ENCODE results near the gene CHST6. TPM values are rescaled to one million over a fixed set of nuclear protein-coding genes. Genes with fewer than 3 reads are reported as not detected.

CHST6 gene
- total RNA-seq, 1 donor from 2014 or later = 0.02 TPM

- intact Hi-C loops (cut with micrococcal nuclease) = no loop called here
- Mint-ChIP-seq H3K36me3 (ENCODE audit: low read depth) (no peaks in the 10 kb centered on the region), H3K4me3 (no peak overlapping the region), H3K27me3 (no peaks in the 10 kb centered on the region), H3K9me3 (no peaks in the 10 kb centered on the region), H3K4me1 (peaks cover 28% of the 10 kb centered on the region), H3K27ac (no peak overlapping the region)
- TF ChIP-seq CTCF (IDR thresholded peaks at IDR 0.05) = no peak
- ATAC-seq (ENCODE audit: low read depth) (no peak), DNase-seq (no peak)
- CTCF ChIA-PET = no interaction called here
- POLR2A ChIA-PET = no interaction called here
Observed at GRCh38 chr16:75483222-75483621, 12.0 kb downstream of the CHST6 start.

- Mint-ChIP-seq H3K27ac (no peak overlapping the region), H3K9me3 (no peaks in the 10 kb centered on the region), H3K36me3 (ENCODE audit: low read depth) (no peaks in the 10 kb centered on the region), H3K27me3 (no peaks in the 10 kb centered on the region), H3K4me1 (peaks cover 28% of the 10 kb centered on the region), H3K4me3 (no peak overlapping the region)
- intact Hi-C loops (cut with micrococcal nuclease) = no loop called here
- TF ChIP-seq CTCF (IDR thresholded peaks at IDR 0.05) = no peak
- DNase-seq (no peak), ATAC-seq (ENCODE audit: low read depth) (no peak)
- ChIA-PET POLR2A (no interaction called here), CTCF (no interaction called here)
Observed at GRCh38 chr16:75482434-75483205, 12.6 kb downstream of the CHST6 start.

- H3K36me3 Mint-ChIP-seq (ENCODE audit: low read depth) = no peaks in the 10 kb centered on the region
- ChIA-PET POLR2A (interaction anchor here (0.6 kb wide), 1 partner anchor 12 kb away, joined by 8 read pairs; no protein-coding TSS in a partner anchor), CTCF (no interaction called here)
- intact Hi-C loops (cut with micrococcal nuclease) = no loop called here
- H3K9me3 Mint-ChIP-seq = no peaks in the 10 kb centered on the region
- ATAC-seq (ENCODE audit: low read depth) (no peak), DNase-seq (no peak)
- H3K27ac Mint-ChIP-seq = no peak overlapping the region
- H3K4me1 Mint-ChIP-seq = peaks cover 21% of the 10 kb centered on the region
- no peak for TF ChIP-seq CTCF (IDR thresholded peaks at IDR 0.05)
- H3K4me3 Mint-ChIP-seq = no peak overlapping the region
- no peaks in the 10 kb centered on the region for H3K27me3 Mint-ChIP-seq
Observed at GRCh38 chr16:75481475-75481874, 13.8 kb downstream of the CHST6 start.

DNA sequence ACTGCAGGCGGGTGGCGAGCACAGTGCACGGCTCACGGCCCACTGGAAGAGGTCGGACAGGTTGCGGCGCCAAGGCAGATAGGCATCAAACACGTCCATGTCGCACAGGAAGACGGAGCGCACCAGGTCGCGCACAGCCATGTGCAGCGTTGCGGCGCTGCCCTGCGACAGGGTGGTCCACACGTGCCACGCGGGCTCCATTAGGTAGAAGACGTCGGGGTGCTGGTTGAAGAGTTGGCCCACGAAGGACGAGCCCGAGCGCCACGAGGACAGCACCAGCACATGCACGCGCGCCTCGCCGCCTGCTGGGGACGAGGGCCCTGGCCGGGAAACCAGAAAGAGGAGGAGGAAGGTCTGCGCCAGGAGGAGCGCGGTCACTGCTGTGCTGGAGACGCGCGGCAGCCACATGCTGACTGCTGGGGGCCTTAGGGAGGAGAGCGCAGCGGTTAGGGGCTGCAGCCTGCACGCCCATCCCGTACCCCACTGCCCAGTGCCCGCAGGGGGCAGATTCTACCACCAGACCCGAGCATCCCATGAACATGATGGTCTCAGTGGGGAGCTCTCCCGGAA, 15.7 kb downstream of the CHST6 start:
- CTCF ChIA-PET = no interaction called here
- no peak overlapping the region for H3K4me3 Mint-ChIP-seq
- intact Hi-C loops (cut with micrococcal nuclease) = no loop called here
- DNase-seq (no peak), ATAC-seq (ENCODE audit: low read depth) (no peak)
- H3K4me1 Mint-ChIP-seq = peaks cover 2% of the 10 kb centered on the region
- no peaks in the 10 kb centered on the region for H3K36me3 Mint-ChIP-seq (ENCODE audit: low read depth)
- H3K27ac Mint-ChIP-seq = no peak overlapping the region
- no peaks in the 10 kb centered on the region for H3K9me3 Mint-ChIP-seq
- no peak for TF ChIP-seq CTCF (IDR thresholded peaks at IDR 0.05)
- POLR2A ChIA-PET = no interaction called here
- no peaks in the 10 kb centered on the region for H3K27me3 Mint-ChIP-seq

GRCh38 chr16:75478480-75479345, 16.5 kb downstream of the CHST6 start:
- Mint-ChIP-seq H3K4me1 (no peaks in the 10 kb centered on the region), H3K36me3 (ENCODE audit: low read depth) (no peaks in the 10 kb centered on the region), H3K27ac (no peak overlapping the region), H3K4me3 (no peak overlapping the region), H3K27me3 (no peaks in the 10 kb centered on the region), H3K9me3 (no peaks in the 10 kb centered on the region)
- ATAC-seq (ENCODE audit: low read depth) (no peak), DNase-seq (no peak)
- POLR2A ChIA-PET = no interaction called here
- CTCF ChIA-PET = no interaction called here
- no peak for TF ChIP-seq CTCF (IDR thresholded peaks at IDR 0.05)
- intact Hi-C loops (cut with micrococcal nuclease) = no loop called here
